ENCODE measurements around the gene ANXA5. TPM values are rescaled to one million over a fixed set of nuclear protein-coding genes. Genes with fewer than 3 reads are reported as not detected.
"Not testable (repeated sequence)": the region's sequence is repeated elsewhere in the genome, so short reads cannot be mapped to it uniquely, and the experiment has no call there.

The ANXA5 gene
- total RNA-seq, 1 donor from 2014 or later = 495 TPM

DNA sequence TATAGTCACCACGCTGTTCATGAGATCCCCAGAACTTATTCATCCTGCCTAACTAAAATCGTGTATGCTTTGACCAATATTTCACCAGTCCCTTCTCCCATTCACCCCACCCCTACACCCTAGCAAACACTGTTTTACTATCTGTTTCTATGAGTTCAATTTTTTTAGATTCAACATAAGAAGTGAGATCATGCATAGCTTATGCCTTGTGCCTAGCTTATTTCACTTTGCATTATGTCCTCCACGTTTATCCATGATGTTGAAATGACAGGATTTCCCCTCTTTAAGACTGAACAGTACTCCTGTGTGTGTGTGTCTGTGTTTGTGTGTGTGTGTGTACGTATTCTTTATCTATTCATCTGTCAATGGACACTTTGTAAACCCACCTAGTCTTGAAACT is 16.8 kb downstream of the ANXA5 start:
- no peak for DNase-seq (ENCODE audit: extremely low read depth, low read depth, low spot score)

DNA sequence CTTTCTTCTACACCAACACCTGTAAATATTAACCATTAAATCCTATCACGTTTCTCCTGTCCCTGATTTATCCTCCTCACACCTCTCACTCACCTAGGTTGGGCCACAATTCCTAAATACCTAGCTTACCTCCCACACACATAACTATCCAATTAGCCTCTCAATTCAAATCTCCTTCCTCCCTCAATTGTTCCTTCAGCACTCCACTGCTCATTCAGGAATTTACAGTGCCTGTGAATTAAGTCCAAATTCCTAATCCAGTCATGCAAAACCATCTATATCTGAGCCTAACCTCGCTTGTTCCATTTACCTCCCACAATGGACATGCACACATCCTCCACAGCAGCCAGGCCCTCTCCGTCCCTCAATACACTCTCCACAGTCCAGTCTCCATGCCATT is 17.5 kb downstream of the ANXA5 start:
- DNase-seq (ENCODE audit: extremely low read depth, low read depth, low spot score) = no peak

DNA sequence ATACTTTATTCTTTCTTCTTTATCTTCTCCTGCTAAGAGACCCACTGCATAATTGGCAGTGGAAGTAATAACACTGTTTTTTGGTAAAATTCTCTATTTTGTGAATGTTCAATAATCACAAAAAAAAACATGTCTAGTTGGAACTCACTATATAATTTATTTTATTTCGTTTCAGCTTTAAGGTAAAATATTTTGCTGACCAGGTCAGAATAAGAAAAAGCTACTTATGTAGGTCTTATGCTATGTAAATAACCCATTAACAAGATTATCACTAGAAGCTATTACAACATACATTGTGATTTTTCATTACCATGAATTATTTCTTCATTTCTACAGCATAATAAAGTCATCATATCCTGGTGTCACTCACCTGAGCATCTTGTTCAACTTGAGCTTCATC is 19.3 kb downstream of the ANXA5 start:
- DNase-seq (ENCODE audit: extremely low read depth, low read depth, low spot score) = no peak

DNA sequence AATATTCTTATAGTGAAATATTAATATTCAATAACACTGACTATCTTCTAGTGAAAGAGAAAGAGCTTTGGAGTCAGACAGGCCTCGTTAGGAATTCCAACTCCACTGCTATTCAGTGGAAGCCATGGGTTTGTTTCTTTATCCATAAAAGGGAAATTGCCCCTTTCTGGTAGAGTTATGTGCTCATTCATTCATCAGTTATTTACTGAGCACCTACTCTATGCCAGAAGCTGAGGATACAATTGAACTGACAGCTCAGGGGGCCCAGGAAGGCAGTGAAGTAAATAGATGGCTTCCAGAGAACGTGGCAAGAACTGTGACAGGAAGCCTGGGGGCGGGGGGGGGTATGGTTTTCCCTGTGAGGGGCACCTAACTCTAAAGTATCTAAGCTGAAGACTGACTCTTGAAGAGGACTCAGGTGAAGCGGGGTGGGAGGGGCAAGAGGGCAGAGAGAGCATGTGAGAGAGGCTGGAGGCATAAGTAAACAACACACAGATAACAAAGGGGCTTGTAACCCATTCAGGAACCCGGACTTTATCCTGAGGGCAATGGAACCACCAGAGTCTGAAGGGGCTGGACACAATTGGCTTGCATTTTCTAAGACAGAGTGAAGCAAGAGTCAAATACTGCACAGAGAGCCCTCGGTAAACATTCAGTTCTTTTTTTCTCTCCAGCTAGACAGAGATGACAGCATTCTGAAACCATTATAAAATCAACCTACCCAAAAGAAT is 20.3 kb downstream of the ANXA5 start:
- DNase-seq (ENCODE audit: extremely low read depth, low read depth, low spot score) = no peak

DNA sequence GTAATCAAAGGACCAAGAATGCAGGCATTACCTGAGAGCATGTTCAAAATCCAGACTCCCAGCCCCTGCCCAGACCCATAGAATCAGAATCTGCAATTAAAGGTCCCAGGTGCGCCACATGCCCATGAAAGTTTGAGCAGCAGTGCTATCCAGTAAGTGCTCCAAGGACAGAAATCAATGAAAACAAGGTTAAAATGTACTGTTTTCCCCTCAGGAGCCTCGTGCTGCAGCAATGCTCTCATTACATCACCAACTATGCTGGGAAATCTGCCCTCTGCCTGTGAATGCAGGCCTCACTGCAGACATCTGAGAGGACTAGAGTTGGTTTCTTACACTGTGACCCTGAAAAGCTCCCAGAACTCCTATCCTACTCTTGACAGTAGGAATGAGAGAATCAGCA is 21.1 kb downstream of the ANXA5 start:
- no peak for DNase-seq (ENCODE audit: extremely low read depth, low read depth, low spot score)

DNA sequence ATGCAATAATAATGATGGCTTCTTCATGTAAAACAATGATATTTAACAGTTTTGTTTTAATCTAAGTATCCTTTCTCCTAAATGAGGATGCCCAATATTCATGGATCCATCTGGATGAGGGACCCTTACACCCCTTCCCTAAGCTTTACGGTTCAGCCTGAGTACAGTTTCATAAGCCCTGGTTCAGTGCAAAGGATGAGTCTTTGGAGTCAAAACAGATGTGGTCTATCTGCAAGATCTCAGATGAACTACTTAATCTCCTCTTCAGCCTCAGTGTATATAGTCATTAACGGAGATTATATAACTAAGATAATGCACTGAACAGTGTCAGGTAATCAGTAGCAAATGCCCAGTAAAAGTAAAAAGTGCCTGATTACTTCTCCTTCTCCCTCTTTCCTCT is 22.1 kb downstream of the ANXA5 start:
- DNase-seq (ENCODE audit: extremely low read depth, low read depth, low spot score) = no peak

DNA sequence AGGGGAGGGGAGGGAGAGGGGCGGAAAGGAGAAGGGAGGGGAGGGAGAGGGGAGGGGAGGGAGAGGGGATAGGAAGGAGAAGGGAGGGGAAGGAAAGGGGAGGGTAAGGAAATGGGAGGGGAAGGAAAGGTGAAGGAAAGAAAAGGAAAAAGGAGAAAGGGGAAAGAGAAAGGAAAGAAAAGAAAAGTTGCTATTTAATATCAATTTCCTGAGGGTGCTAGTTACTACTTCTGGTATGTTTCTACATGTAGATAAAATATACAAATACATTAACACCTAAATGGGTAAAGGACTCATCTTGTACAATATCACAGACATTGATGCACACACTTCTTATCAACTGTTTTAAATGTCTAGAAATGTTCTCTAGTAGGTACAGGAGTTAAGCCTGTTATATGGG is 22.6 kb downstream of the ANXA5 start:
- DNase-seq (ENCODE audit: extremely low read depth, low read depth, low spot score) = no peak

DNA sequence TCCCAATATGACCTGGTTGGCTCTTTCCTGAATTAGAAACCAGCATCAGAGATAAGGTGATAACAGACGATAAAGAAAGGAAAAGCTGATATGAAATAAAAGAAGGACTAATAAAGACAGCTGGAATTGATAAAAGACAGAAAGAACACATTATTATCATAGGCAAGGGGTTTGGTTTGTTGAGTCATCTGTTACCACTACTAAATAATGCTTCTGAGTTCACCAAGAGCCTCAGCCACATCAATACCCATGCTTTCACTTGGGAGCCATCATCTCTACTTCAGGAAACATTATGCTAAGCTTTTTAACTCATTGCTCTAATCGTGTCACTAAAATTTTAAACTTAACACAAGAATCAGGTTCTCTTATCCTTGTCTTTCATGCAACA is 27.6 kb downstream of the ANXA5 start:
- no peak for DNase-seq (ENCODE audit: extremely low read depth, low read depth, low spot score)

DNA sequence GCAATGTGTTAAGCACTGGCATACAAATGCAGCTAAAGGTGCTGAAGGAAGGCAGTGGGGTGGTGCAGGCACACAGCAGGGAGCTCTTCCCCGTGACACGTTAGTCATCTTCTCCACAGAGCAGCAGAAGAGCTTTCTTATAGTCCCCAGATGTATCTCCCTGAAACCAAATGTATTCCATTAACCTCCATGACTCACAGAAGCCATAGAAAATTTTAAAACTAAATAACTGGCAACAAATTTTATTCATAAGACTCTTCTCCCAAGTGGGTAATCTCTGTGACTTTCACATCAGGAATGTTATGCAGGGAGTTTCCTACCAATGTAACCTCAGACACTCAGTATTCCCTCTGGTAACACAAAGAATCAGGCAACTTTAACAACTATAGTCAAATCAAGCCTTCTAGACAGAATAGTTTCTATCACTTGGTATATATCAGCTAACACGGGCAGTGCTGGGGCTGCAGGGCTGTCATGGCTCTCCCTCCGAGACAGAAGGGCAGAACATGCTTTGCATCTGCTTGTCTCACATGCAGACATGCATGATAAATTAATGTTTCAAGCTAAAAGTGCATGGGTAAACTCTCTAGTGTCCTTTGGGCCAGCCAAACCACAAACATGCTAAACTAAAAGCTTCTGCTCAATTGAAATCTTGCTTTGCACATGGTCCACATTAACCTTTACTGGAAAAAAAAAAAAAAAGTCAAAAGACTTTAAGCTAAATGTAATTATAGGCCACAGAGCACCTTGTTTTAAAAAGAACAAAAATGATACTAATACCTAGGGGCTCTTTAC is 28.2 kb downstream of the ANXA5 start:
- no peak for DNase-seq (ENCODE audit: extremely low read depth, low read depth, low spot score)

DNA sequence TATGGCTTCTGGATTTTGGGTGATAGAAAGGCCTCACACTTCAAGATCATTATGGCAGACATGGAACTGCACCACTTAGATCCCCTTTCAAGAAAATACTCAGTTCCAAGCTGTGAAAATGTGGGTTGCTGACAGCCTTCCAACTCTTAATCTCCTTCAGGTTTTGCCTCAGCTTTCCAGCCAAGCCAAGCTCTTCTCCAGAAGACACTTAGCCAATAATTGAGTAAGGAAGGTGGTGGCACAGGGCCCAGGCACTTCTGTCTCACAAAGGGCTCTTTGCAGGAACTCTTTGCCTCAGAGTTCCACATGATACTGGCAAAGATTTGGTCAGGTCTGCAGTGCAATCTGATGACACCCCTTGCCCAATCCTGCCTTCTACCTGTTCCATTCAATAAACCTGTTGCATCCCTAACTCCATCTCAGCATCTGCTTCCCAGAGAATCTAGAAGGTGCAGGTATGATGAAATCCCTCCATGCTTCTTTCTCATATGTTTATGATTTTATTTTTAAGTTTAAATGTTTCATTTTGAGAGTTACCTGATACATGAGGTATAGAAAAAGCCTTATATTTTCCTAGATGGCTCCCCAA is 30.6 kb downstream of the ANXA5 start:
- DNase-seq (ENCODE audit: extremely low read depth, low read depth, low spot score) = no peak

DNA sequence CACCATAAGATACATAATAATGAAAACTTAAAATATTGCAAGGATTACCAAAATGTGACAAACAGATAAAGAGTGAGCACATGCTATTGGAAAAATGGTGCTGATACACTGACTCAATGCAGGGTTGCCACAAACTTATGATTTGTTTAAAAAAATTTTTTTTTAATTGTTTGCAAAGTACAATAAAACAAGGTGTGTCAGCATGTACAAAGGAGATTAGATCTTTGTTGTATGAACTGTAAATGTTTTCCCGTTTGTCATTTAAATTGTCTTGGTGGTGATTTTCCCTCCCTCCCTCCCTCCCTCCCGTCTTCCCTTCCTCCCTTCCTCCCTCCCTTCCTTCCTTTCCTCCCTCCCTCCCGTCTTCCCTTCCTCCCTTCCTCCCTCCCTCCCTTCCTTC is 31.4 kb downstream of the ANXA5 start:
- DNase-seq (ENCODE audit: extremely low read depth, low read depth, low spot score) = no peak

DNA sequence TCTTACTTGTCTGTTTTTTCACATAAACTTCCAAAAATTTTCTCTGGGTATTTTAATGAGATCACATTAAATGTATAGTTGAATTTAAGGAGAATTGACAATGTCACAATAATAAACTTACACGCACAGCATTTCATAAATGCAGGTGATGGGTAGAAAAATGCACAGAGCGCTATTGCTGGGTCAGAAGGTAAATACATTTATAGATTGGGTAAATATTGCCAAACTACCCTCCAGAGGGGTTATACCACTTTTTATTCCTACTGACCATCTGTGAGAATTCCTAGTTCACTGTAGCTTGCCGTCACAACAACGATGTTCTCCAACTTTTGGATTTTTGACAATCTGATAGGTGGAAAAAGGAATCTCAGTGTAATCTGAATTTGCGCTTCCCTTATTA is 34.6 kb downstream of the ANXA5 start:
- DNase-seq (ENCODE audit: extremely low read depth, low read depth, low spot score) = no peak

DNA sequence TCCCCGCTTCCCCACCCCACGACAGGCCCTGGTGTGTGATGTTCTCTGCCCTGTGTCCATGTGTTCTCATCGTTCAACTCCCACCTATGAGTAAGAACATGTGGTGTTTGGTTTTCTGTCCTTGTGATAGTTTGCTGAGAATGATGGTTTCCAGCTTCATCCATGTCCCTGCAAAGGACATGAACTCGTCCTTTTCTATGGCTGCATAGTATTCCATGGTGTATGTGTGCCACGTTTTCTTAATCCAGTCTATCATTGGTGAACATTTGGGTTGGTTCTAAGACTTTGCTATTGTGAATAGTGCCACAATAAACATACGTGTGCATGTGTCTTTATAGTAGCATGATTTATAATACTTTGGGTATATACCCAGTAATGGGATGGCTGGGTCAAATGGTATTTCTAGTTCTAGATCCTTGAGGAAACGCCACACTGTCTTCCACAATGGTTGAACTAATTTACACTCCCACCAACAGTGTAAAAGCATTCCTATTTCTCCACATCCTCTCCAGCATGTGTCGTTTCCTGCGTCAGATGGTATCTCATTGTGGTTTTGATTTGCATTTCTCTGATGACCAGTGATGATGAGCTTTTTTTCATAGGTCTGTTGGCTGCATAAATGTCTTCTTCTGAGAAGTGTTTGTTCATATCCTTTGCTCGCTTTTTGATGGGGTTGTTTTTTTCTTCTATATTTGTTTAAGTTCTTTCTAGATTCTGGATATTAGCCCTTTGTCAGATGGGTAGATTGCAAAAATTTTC is 36.4 kb downstream of the ANXA5 start:
- not testable (repeated sequence) for DNase-seq (ENCODE audit: extremely low read depth, low read depth, low spot score)

DNA sequence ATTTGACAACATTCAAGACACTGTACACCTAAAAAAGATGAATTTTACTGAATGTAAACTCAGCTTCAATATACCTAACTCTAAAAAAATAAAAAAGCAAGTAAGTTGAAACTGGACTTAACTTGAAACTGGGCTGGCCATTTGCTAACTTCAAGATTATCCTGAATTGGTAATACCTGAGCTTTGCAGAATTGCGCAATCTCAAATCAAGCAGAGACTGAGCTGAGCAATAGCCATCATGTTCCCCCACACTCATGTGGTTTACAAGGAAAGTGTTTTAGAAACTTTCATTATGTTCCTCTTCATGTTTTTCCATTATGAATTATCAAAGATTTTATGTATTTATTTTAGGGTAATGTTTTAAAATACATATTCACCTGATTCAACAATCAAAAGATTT is 38.7 kb downstream of the ANXA5 start:
- DNase-seq (ENCODE audit: extremely low read depth, low read depth, low spot score) = no peak

DNA sequence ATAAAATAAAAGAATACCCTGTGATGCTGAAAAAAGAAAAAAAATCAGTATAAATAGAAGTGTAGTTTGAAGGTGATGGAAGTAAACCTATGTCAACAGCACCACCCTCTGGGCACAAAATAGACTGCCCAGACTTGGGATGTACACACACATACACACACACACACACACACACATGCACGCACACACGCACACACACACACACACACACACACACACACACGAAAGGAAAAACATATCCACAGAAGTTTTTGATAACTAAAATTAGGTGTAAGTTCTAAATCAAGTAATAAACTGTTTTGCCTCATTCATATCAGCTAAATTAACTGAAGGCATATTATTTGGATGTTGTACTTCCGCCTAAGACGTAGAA is 40.5 kb downstream of the ANXA5 start:
- peak; percentile 34 for DNase-seq (ENCODE audit: extremely low read depth, low read depth, low spot score)

DNA sequence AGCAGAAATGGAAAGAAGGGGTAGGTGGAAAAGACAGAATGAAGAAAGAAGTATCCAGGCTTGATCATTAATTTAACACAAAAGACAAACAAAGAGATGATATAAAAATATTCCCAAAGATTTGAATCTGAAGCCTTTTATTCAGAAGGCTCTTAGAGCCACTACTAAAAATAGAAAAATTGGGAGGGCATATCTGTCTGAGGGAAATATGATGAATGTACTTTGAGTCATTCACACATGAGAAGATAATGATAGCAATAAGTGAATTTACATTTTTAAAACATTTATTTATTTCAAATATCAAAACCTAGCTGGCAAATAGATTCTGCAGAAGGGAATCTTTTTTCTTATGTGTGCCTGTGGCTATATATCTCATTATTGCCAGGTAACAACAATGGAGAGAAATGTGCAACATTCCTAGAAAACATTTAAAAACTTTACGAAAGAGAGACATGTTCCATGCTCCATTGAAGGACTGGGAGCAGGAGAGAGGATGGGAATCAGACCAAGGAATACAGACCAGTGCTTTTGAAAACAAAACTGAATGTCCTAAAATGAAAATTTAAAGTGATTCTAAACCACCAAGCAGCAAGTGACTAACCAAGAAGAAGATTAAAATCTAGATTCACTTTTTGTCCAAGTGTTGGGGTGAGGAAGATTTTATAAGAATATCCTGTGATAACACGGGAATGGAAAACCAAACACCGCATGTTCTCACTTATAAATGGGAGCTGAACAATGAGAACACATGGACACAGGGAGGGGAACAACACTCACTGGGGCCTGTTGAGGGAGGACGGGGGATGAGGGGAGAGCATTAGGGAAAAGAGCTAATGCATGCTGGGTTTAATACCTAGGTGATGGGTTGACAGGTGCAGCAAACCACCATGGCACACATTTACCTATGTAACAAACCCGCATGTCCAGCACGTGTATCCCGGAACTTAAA is 41.2 kb downstream of the ANXA5 start:
- no peak for DNase-seq (ENCODE audit: extremely low read depth, low read depth, low spot score)

DNA sequence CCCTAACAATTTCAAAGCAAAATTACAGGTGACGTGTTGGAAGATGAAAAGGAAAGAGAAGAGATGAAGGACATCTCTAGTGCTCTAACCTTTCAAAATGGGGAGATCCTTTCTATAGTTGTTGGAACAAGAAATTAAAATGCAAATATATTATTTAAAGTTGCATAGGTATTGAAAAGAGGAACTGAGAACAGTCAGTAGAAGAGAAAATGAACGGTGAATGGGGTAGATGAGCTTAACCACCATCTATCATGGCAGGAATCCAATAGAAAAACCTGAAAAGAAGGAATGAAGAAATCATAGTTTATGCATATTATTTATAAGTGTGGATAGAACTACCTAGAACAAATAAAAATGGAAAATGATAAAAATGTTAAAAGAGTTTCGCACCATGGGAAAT is 42.0 kb downstream of the ANXA5 start:
- no peak for DNase-seq (ENCODE audit: extremely low read depth, low read depth, low spot score)

DNA sequence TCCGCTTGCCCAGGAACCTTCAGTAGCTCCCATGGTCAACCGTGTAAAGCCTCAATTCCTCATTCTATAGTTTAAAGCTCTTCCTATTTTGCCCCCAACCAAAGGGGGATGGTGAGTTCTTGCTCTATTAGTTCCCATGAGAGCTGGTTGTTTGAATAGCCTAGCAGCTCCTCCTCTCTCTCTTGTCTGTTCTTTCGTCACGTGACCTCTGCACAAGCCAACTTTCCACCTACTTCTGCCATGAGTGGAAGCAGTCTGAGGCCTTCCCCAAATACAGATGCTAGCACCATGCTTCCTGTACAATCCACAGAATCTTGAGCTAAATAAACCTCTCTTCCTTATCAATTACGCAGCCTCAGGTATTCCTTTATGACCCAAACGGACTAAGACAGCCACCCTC is 42.8 kb downstream of the ANXA5 start:
- DNase-seq (ENCODE audit: extremely low read depth, low read depth, low spot score) = no peak

DNA sequence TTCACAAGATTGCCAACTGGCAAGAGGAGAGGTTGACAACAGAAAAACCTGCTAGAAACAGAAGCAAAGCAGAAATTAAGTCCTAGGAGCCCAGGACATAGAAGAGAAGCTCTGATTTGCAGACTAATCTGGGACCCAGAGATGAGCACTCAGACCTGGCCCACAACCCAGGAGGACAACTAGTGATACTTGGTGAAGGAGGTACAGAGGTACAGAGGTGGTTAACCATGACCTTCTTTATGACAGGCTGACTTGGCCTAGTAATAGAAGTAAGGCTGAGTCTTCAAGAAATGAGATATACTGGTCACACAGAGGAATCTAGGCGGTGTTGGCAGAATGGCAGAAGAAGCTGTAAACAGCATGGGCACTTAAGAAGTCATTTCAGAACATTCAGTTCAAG is 43.6 kb downstream of the ANXA5 start:
- DNase-seq (ENCODE audit: extremely low read depth, low read depth, low spot score) = no peak

DNA sequence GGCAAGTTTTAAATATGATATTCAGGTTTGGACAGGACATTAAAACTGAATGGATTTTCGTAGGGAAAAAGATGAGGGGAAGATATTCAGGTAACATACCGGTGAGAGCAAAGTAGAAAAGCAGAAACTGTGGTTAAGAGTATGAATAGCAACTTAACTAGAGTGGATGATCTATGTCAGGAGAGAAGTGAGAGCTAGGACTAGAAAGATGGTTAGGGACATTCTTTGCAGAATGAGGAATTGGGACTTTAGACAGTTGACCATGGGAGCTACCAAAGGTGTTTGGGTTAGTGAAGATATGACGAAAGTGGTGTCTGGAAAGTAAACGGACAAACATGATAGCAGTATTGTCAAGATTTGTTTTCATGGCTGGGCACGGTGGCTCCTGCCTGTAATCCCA is 45.2 kb downstream of the ANXA5 start:
- no peak for DNase-seq (ENCODE audit: extremely low read depth, low read depth, low spot score)

Data from glomerular endothelial cell (primary cell).